Smooth muscle cell (in vitro differentiated cells): Measurements from ENCODE around the gene TMEM30A. TPM values are rescaled to one million over a fixed set of nuclear protein-coding genes. Genes with fewer than 3 reads are reported as not detected.

ENCODE experiments used
- DNase-seq: peaks from one replicate; lab custom pipeline; 2025; ENCODE audit not compliant: unreplicated experiment; lab: John Stamatoyannopoulos, UW
- H2AFZ ChIP-seq: fragments of 200-600 bp; sonication (generic); 2 replicates; pipeline ENCODE4 v1.6.0; 2016; ENCODE audit warnings: antibody characterized with exemption, low read depth, mild to moderate bottlenecking
- H3F3A ChIP-seq: fragments of 200-600 bp; sonication (generic); 2 replicates; pipeline ENCODE4 v1.6.0; 2017; ENCODE audit warnings: antibody characterized with exemption, low read depth
- H3K27ac ChIP-seq: fragments of 200-600 bp; sonication (generic); 2 replicates; pipeline ENCODE4 v1.5.1; 2016; ENCODE audit warnings: low read depth, mild to moderate bottlenecking
- H3K27me3 ChIP-seq: fragments of 200-600 bp; sonication (generic); 2 replicates; pipeline ENCODE4 v1.6.1; 2016; ENCODE audit warnings: low read depth, mild to moderate bottlenecking
- H3K36me3 ChIP-seq: fragments of 200-600 bp; sonication (generic); 2 replicates; pipeline ENCODE4 v1.5.1; 2016; ENCODE audit warnings: low read depth
- H3K4me1 ChIP-seq: fragments of 200-600 bp; sonication (generic); 2 replicates; pipeline ENCODE4 v1.5.1; 2016; ENCODE audit warnings: low read depth
- H3K4me2 ChIP-seq: fragments of 200-600 bp; sonication (generic); 2 replicates; pipeline ENCODE4 v1.6.0; 2016; ENCODE audit warnings: mild to moderate bottlenecking
- H3K4me3 ChIP-seq: fragments of 200-600 bp; sonication (generic); 2 replicates; pipeline ENCODE4 v1.5.1; 2016; ENCODE audit warnings: mild to moderate bottlenecking
- H3K79me2 ChIP-seq: fragments of 200-600 bp; sonication (generic); 2 replicates; pipeline ENCODE4 v1.6.0; 2016; ENCODE audit warnings: low read depth, mild to moderate bottlenecking
- H3K9ac ChIP-seq: fragments of 200-600 bp; sonication (generic); 2 replicates; pipeline ENCODE4 v1.6.0; 2016; ENCODE audit warnings: low read depth
- H3K9me3 ChIP-seq: fragments of 200-600 bp; sonication (generic); replicated peaks from 2 replicates; pipeline ENCODE4 v1.5.1; 2016; ENCODE audit warnings: low read depth
- H4K20me1 ChIP-seq: fragments of 200-600 bp; sonication (generic); 2 replicates; pipeline ENCODE4 v1.6.0; 2016; ENCODE audit warnings: low read depth
- CTCF ChIP-seq: fragments of 200-600 bp; sonication (generic); IDR thresholded peaks from 2 replicates; pipeline ENCODE4 v1.5.1; 2017; ENCODE audit warnings: borderline replicate concordance, mild to moderate bottlenecking, antibody characterized with exemption; ENCODE audit not compliant: insufficient read depth, poor library complexity, severe bottlenecking
- WGBS: methylation state at CpG from one replicate; pipeline ENCODE4 v1.1.7; 2016; ENCODE audit warnings: low lambda C conversion rate; 5-methylcytosine and 5-hydroxymethylcytosine counted together
- polyA plus RNA-seq: library from polyadenylated mRNA; unstranded; fragments of >200 nt; fragmentation: Nextera tagmentation; extraction: Ambion mirVana; gene quantifications from 2 replicates; pipeline ENCODE4 v1.2.1, GENCODE V29; 2016
- total RNA-seq: library from RNA; depleted of rRNA; stranded (reverse); fragments of >200 nt; gene quantifications from 2 replicates; pipeline ENCODE4 v1.2.3, GENCODE V29; 2014

TMEM30A gene
- total and polyA plus RNA-seq, 2 experiments from 2014 or later = 110 to 230 TPM

GRCh38 chr6:75301537-75301936 is 16.9 kb upstream of the TMEM30A start:
- no peaks in the 10 kb centered on the region for H4K20me1 ChIP-seq
- no peaks in the 10 kb centered on the region for H3K36me3 ChIP-seq
- H3F3A ChIP-seq = no peaks in the 10 kb centered on the region
- H2AFZ ChIP-seq = no peak overlapping the region
- no peak for TF ChIP-seq CTCF
- no peak overlapping the region for H3K9ac ChIP-seq
- no peaks in the 10 kb centered on the region for H3K27me3 ChIP-seq
- no peak overlapping the region for H3K4me2 ChIP-seq
- H3K4me1 ChIP-seq = peaks cover 16% of the 10 kb centered on the region
- no peaks in the 10 kb centered on the region for H3K9me3 ChIP-seq
- H3K27ac ChIP-seq = no peak overlapping the region
- H3K4me3 ChIP-seq = no peak overlapping the region
- no peak for DNase-seq
- H3K79me2 ChIP-seq = no peaks in the 10 kb centered on the region

GRCh38 chr6:75301088-75301487 is 16.5 kb upstream of the TMEM30A start:
- WGBS = 96% methylated on average over 2 of the region's 2 CpGs
- H3K4me2 ChIP-seq = no peak overlapping the region

GRCh38 chr6:75300531-75300855 is 15.9 kb upstream of the TMEM30A start:
- Histone ChIP-seq H3K9me3 (no peaks in the 10 kb centered on the region), H3K9ac (no peak overlapping the region), H2AFZ (no peak overlapping the region), H3K4me3 (no peak overlapping the region), H3K27ac (no peak overlapping the region), H3F3A (no peaks in the 10 kb centered on the region), H3K27me3 (no peaks in the 10 kb centered on the region), H3K36me3 (no peaks in the 10 kb centered on the region), H3K79me2 (no peaks in the 10 kb centered on the region), H3K4me1 (peaks cover 16% of the 10 kb centered on the region), H4K20me1 (no peaks in the 10 kb centered on the region), H3K4me2 (no peak overlapping the region)
- no peak for DNase-seq
- WGBS = 97% methylated on average over 1 of the region's 1 CpG
- no peak for TF ChIP-seq CTCF

More at GRCh38 chr6:75301088-75301487, 16.5 kb upstream of the TMEM30A start:
- Histone ChIP-seq H3K9me3 (no peaks in the 10 kb centered on the region), H3K27me3 (no peaks in the 10 kb centered on the region), H3K27ac (no peak overlapping the region), H4K20me1 (no peaks in the 10 kb centered on the region), H2AFZ (no peak overlapping the region), H3F3A (no peaks in the 10 kb centered on the region), H3K36me3 (no peaks in the 10 kb centered on the region), H3K4me3 (no peak overlapping the region), H3K9ac (no peak overlapping the region), H3K79me2 (no peaks in the 10 kb centered on the region), H3K4me1 (peaks cover 16% of the 10 kb centered on the region)
- TF ChIP-seq CTCF = no peak
- no peak for DNase-seq

GRCh38 chr6:75299801-75300530 is 15.4 kb upstream of the TMEM30A start:
- no peak overlapping the region for H3K27ac ChIP-seq
- no peak for DNase-seq
- no peak overlapping the region for H3K9ac ChIP-seq
- no peaks in the 10 kb centered on the region for H4K20me1 ChIP-seq
- H3K36me3 ChIP-seq = no peaks in the 10 kb centered on the region
- H3K4me2 ChIP-seq = no peak overlapping the region
- H2AFZ ChIP-seq = no peak overlapping the region
- no peak for TF ChIP-seq CTCF
- 71% methylated on average over 2 of the region's 2 CpGs for WGBS
- H3K27me3 ChIP-seq = no peaks in the 10 kb centered on the region
- no peaks in the 10 kb centered on the region for H3K9me3 ChIP-seq
- no peaks in the 10 kb centered on the region for H3F3A ChIP-seq
- H3K4me3 ChIP-seq = no peak overlapping the region
- H3K79me2 ChIP-seq = no peaks in the 10 kb centered on the region
- peaks cover 16% of the 10 kb centered on the region for H3K4me1 ChIP-seq
